ENCODE measurements around the gene HCRTR2. TPM values are rescaled to one million over a fixed set of nuclear protein-coding genes. Genes with fewer than 3 reads are reported as not detected.
A peak's percentile ranks its signal among the peaks of the same experiment; 100 is the strongest.

The HCRTR2 gene
- total RNA-seq, 6 experiments from 2014 or later: not detected

- Histone ChIP-seq H3K4me1 (no peaks in the 10 kb centered on the region), H3K9me3 (no peaks in the 10 kb centered on the region), H3K36me3 (no peaks in the 10 kb centered on the region), H3K27me3 (no peaks in the 10 kb centered on the region), H3K27ac (no peak overlapping the region), H3K4me3 (no peak overlapping the region)
- intact Hi-C loops (cut with DNase I): no loop called here
- ATAC-seq (no peak), DNase-seq (no peak)
- 55% methylated on average over 2 of the region's 2 CpGs for WGBS (ENCODE audit: insufficient coverage, low coverage, low lambda C conversion rate, missing lambda C conversion rate)
- TF ChIP-seq POLR2A (IDR thresholded peaks at IDR 0.05) (no peak), CTCF (IDR thresholded peaks at IDR 0.05) (no peak)
These were observed 85.9 kb downstream of the HCRTR2 start for GRCh38 chr6:55260181-55260580.

- H3K9me3 ChIP-seq: no peaks in the 10 kb centered on the region
- DNase-seq (no peak), ATAC-seq (no peak)
- H3K36me3 ChIP-seq: no peaks in the 10 kb centered on the region
- H3K4me3 ChIP-seq: no peak overlapping the region
- no peak overlapping the region for H3K27ac ChIP-seq
- no peaks in the 10 kb centered on the region for H3K4me1 ChIP-seq
- no peaks in the 10 kb centered on the region for H3K27me3 ChIP-seq
- intact Hi-C loops (cut with DNase I): no loop called here
- 62% methylated on average over 4 of the region's 4 CpGs for WGBS (ENCODE audit: insufficient coverage, low coverage, low lambda C conversion rate, missing lambda C conversion rate)
- TF ChIP-seq POLR2A (IDR thresholded peaks at IDR 0.05): no peak
- TF ChIP-seq CTCF (IDR thresholded peaks at IDR 0.05): no peak
These were observed 91.2 kb downstream of the HCRTR2 start for GRCh38 chr6:55265409-55266114.

- intact Hi-C loops (cut with DNase I): no loop called here
- no peak overlapping the region for H3K27ac ChIP-seq
- H3K9me3 ChIP-seq: no peaks in the 10 kb centered on the region
- no peaks in the 10 kb centered on the region for H3K4me1 ChIP-seq
- no peaks in the 10 kb centered on the region for H3K27me3 ChIP-seq
- ATAC-seq: no peak
- H3K36me3 ChIP-seq: no peaks in the 10 kb centered on the region
- H3K4me3 ChIP-seq: no peak overlapping the region
- TF ChIP-seq POLR2A (IDR thresholded peaks at IDR 0.05) (no peak), CTCF (IDR thresholded peaks at IDR 0.05) (no peak)
- WGBS (ENCODE audit: insufficient coverage, low coverage, low lambda C conversion rate, missing lambda C conversion rate): 38% methylated on average over 2 of the region's 2 CpGs
- no peak for DNase-seq
These were observed 92.6 kb downstream of the HCRTR2 start for GRCh38 chr6:55266896-55267295.

- intact Hi-C loops (cut with DNase I): no loop called here
- 15% methylated on average over 15 of the region's 15 CpGs for WGBS (ENCODE audit: insufficient coverage, low coverage, low lambda C conversion rate, missing lambda C conversion rate)
- no peak for DNase-seq
These were observed 102.6 kb downstream of the HCRTR2 start for GRCh38 chr6:55276745-55277530.

More at GRCh38 chr6:55276745-55277530, 102.6 kb downstream of the HCRTR2 start:
- TF ChIP-seq POLR2A (IDR thresholded peaks at IDR 0.05) (no peak), CTCF (IDR thresholded peaks at IDR 0.05) (peak; percentile 46 to 63 (median 53))
- peak; percentile 74 to 82 (median 79) for ATAC-seq
- H3K36me3 ChIP-seq: no peaks in the 10 kb centered on the region
- no peaks in the 10 kb centered on the region for H3K27me3 ChIP-seq
- H3K27ac ChIP-seq: no peak overlapping the region
- H3K4me1 ChIP-seq: no peaks in the 10 kb centered on the region
- no peak overlapping the region for H3K4me3 ChIP-seq
- H3K9me3 ChIP-seq: no peaks in the 10 kb centered on the region
